Measurements from ENCODE around the gene KCNAB1. TPM values are rescaled to one million over a fixed set of nuclear protein-coding genes. Genes with fewer than 3 reads are reported as not detected.

KCNAB1 gene
- total RNA-seq, 2 experiments from 2014 or later: not detected

DNA sequence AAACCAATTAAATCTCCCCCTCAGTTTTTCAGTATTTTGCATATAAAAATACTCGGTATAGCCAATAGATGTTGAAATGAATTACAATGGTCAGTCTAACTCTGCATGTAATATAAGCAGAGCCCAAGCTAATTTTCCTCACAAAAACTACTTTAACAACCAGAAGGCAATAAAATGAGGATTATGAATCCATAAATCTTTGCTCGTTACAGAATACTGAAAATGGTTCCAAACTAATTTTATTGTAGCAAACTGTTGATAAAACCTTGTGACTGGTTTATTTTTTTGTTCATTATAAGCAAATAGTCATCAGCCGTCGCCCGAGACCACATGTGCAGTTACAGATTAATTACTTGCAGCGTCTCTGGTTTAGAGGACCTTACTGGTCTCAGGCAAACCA, 251.3 kb downstream of the KCNAB1 start:
- no TSS peak for BruUV-seq (replicated peaks)
- no peak for TF ChIP-seq EZH2phosphoT487 (IDR thresholded peaks at IDR 0.05; ENCODE audit: borderline replicate concordance, low read depth, low read length)
- TF ChIP-seq, protein P1, sequence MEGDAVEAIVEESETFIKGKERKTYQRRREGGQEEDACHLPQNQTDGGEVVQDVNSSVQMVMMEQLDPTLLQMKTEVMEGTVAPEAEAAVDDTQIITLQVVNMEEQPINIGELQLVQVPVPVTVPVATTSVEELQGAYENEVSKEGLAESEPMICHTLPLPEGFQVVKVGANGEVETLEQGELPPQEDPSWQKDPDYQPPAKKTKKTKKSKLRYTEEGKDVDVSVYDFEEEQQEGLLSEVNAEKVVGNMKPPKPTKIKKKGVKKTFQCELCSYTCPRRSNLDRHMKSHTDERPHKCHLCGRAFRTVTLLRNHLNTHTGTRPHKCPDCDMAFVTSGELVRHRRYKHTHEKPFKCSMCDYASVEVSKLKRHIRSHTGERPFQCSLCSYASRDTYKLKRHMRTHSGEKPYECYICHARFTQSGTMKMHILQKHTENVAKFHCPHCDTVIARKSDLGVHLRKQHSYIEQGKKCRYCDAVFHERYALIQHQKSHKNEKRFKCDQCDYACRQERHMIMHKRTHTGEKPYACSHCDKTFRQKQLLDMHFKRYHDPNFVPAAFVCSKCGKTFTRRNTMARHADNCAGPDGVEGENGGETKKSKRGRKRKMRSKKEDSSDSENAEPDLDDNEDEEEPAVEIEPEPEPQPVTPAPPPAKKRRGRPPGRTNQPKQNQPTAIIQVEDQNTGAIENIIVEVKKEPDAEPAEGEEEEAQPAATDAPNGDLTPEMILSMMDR (conservative IDR thresholded peaks at IDR 0.05; ENCODE audit: low read length): no peak
- Histone ChIP-seq H2AFZ (ENCODE audit: low read length) (no peak overlapping the region), H3K4me2 (ENCODE audit: low read length) (no peak overlapping the region), H3K36me3 (ENCODE audit: insufficient read depth, low read length) (no peaks in the 10 kb centered on the region), H3K4me3 (ENCODE audit: low read depth, low read length, poor library complexity, severe bottlenecking) (no peak overlapping the region), H3K9me2 (ENCODE audit: insufficient read depth, low read length) (no peaks in the 10 kb centered on the region), H3K79me2 (ENCODE audit: insufficient read depth, low read depth, low read length) (no peaks in the 10 kb centered on the region), H4K20me1 (ENCODE audit: insufficient read depth, low read length) (no peaks in the 10 kb centered on the region), H3K27ac (ENCODE audit: low read depth, low read length, poor library complexity, severe bottlenecking) (no peak overlapping the region), H3K9me3 (ENCODE audit: low read length) (no peaks in the 10 kb centered on the region), H3K4me1 (ENCODE audit: insufficient read depth, low read length, poor library complexity, severe bottlenecking) (no peaks in the 10 kb centered on the region)
- DNase-seq (ENCODE audit: low spot score): no peak
- intact Hi-C loops (cut with micrococcal nuclease; ENCODE audit: unreplicated experiment): no loop called here
- CTCF ChIA-PET (ENCODE audit: unreplicated experiment): no interaction called here
- POLR2A ChIA-PET: no interaction called here

DNA sequence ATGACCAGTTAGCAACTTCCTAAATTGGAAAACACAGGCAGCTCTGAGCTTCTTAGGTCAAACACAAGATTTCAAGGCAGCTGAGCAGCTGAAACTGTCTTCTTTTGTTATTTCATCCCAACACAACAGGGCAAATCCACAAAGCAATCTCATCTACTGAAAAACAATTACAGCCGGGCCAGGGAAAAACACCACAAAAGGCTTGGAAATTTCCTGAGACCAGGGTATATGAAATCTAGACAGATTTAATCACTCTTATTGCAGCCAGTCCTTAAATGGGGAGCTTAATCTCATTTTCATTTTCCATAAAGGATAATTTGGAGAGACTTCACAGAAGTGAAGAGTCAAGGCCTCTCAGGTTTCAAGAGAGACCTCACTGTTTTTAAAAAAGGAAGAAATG, 252.7 kb downstream of the KCNAB1 start:
- Histone ChIP-seq H3K79me2 (ENCODE audit: insufficient read depth, low read depth, low read length) (no peaks in the 10 kb centered on the region), H2AFZ (ENCODE audit: low read length) (no peak overlapping the region), H4K20me1 (ENCODE audit: insufficient read depth, low read length) (no peaks in the 10 kb centered on the region), H3K36me3 (ENCODE audit: insufficient read depth, low read length) (no peaks in the 10 kb centered on the region), H3K4me3 (ENCODE audit: low read depth, low read length, poor library complexity, severe bottlenecking) (no peak overlapping the region), H3K4me2 (ENCODE audit: low read length) (no peak overlapping the region), H3K27ac (ENCODE audit: low read depth, low read length, poor library complexity, severe bottlenecking) (no peak overlapping the region), H3K4me1 (ENCODE audit: insufficient read depth, low read length, poor library complexity, severe bottlenecking) (no peaks in the 10 kb centered on the region), H3K9me3 (ENCODE audit: low read length) (no peaks in the 10 kb centered on the region), H3K9me2 (ENCODE audit: insufficient read depth, low read length) (no peaks in the 10 kb centered on the region)
- intact Hi-C loops (cut with micrococcal nuclease; ENCODE audit: unreplicated experiment): no loop called here
- ChIA-PET CTCF (ENCODE audit: unreplicated experiment) (no interaction called here), POLR2A (interaction anchor here (0.6 to 1.1 kb wide), 2 partner anchors 47 to 602 kb away, joined by 3 read pairs; no protein-coding TSS in a partner anchor)
- BruUV-seq (replicated peaks): no TSS peak
- no peak for DNase-seq (ENCODE audit: low spot score)
- TF ChIP-seq EZH2phosphoT487 (IDR thresholded peaks at IDR 0.05; ENCODE audit: borderline replicate concordance, low read depth, low read length): no peak
- TF ChIP-seq, protein P1 (conservative IDR thresholded peaks at IDR 0.05; ENCODE audit: low read length): no peak

DNA sequence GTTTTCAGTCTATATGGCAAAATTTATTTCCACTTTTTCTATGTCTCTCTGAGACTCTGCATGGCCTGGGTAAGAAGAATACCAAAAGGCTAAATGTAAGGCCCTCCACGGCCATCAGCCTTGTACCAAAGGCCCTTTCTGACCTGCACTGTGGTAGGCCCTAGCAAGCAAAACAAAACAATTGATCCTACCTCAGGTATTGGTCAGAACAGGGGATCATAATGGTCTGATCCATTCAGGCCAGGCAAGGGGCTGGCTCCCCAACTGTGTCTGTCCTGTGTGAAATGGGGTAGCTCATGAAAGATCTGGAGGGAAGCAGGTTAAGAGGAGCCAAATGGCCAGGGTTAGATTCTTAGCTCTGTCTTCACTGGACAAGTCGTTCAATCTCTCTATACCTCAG, 253.3 kb downstream of the KCNAB1 start:
- no peaks in the 10 kb centered on the region for H3K9me2 ChIP-seq (ENCODE audit: insufficient read depth, low read length)
- ChIA-PET CTCF (ENCODE audit: unreplicated experiment) (no interaction called here), POLR2A (interaction anchor here (0.6 to 1.1 kb wide), 4 partner anchors 15 to 601 kb away, joined by 3 to 5 read pairs (median 3); no protein-coding TSS in a partner anchor)
- no peak overlapping the region for H3K4me2 ChIP-seq (ENCODE audit: low read length)
- DNase-seq (ENCODE audit: low spot score): no peak
- no peaks in the 10 kb centered on the region for H4K20me1 ChIP-seq (ENCODE audit: insufficient read depth, low read length)
- H3K4me3 ChIP-seq (ENCODE audit: low read depth, low read length, poor library complexity, severe bottlenecking): no peak overlapping the region
- intact Hi-C loops (cut with micrococcal nuclease; ENCODE audit: unreplicated experiment): no loop called here
- no peaks in the 10 kb centered on the region for H3K4me1 ChIP-seq (ENCODE audit: insufficient read depth, low read length, poor library complexity, severe bottlenecking)
- no peaks in the 10 kb centered on the region for H3K36me3 ChIP-seq (ENCODE audit: insufficient read depth, low read length)
- no peaks in the 10 kb centered on the region for H3K79me2 ChIP-seq (ENCODE audit: insufficient read depth, low read depth, low read length)
- no peak overlapping the region for H2AFZ ChIP-seq (ENCODE audit: low read length)
- TF ChIP-seq, protein P1 (conservative IDR thresholded peaks at IDR 0.05; ENCODE audit: low read length): no peak
- TF ChIP-seq EZH2phosphoT487 (IDR thresholded peaks at IDR 0.05; ENCODE audit: borderline replicate concordance, low read depth, low read length): no peak
- H3K9me3 ChIP-seq (ENCODE audit: low read length): no peaks in the 10 kb centered on the region
- no peak overlapping the region for H3K27ac ChIP-seq (ENCODE audit: low read depth, low read length, poor library complexity, severe bottlenecking)
- no TSS peak for BruUV-seq (replicated peaks)

All from OCI-LY7 (cell line).